ENCODE data around the gene TEK.

GRCh38 chr9:27088981-27089380 is 20.0 kb upstream of the TEK start:
- TF ChIP-seq POLR2AphosphoS5 (IDR thresholded peaks at IDR 0.05; ENCODE audit: borderline replicate concordance, low read depth, low read length) (no peak), EZH2 (IDR thresholded peaks at IDR 0.05) (no peak)
